ENCODE data around the gene PLA2G15.

DNA sequence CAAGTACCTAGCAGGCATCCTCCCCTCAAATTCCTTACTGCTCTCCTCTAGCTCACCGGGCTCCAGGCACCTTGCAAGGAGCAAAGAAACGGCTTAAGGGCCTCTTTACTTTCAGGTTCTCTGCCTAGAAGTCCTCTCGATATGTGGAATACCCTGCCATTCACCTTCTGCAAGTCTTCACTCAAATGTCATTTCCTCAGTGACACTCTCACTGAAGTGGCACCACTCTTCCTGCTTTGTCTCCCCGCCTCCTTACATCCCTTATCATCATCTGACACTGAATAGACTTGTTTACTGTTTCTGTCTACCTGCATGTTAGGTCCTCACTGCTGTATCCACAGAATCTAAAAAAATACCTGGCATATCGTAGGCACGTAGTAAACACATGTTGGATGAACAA lies 64.6 kb downstream of the PLA2G15 start:
- TF ChIP-seq EZH2 (IDR thresholded peaks at IDR 0.05; ENCODE audit: borderline replicate concordance, low read length): no peak
- TF ChIP-seq, protein P1, sequence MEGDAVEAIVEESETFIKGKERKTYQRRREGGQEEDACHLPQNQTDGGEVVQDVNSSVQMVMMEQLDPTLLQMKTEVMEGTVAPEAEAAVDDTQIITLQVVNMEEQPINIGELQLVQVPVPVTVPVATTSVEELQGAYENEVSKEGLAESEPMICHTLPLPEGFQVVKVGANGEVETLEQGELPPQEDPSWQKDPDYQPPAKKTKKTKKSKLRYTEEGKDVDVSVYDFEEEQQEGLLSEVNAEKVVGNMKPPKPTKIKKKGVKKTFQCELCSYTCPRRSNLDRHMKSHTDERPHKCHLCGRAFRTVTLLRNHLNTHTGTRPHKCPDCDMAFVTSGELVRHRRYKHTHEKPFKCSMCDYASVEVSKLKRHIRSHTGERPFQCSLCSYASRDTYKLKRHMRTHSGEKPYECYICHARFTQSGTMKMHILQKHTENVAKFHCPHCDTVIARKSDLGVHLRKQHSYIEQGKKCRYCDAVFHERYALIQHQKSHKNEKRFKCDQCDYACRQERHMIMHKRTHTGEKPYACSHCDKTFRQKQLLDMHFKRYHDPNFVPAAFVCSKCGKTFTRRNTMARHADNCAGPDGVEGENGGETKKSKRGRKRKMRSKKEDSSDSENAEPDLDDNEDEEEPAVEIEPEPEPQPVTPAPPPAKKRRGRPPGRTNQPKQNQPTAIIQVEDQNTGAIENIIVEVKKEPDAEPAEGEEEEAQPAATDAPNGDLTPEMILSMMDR (conservative IDR thresholded peaks at IDR 0.05 in 1 of 2, IDR thresholded peaks at IDR 0.05 in 1 of 2; ENCODE audit: extremely low read depth in 1 of 2, insufficient read depth in 1 of 2, low read depth in 1 of 2, low read length in 2 of 2): no peak

Data from mammary epithelial cell (primary cell).